NCI-H2029 treated with DMSO at 0.1 percent for 48 hours (cell line): ENCODE measurements around the gene OTOG.

Experiments used
- DNase-seq: peaks from one replicate; lab custom pipeline; 2025; lab: John Stamatoyannopoulos, UW

Gene OTOG

DNA sequence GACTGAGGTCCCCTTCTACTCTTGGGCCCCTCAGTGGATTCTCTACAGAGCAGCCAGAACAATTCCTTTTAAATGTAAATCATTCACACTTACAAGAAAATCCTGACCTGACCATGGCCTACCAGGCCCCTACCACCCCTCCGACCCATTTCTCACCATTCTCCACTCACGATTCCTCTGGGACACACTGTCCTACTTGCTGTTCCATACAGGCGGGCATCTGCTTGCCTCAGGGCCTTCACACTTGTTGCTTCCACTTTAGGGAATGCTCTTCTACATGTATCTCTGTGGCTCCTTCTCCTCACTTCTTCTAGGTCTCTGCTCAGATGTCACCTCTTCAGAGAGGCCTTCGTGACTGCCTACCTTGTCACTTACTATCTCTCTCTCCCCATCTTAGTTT lies 6.3 kb upstream of the OTOG start:
- DNase-seq, result no peak

DNA sequence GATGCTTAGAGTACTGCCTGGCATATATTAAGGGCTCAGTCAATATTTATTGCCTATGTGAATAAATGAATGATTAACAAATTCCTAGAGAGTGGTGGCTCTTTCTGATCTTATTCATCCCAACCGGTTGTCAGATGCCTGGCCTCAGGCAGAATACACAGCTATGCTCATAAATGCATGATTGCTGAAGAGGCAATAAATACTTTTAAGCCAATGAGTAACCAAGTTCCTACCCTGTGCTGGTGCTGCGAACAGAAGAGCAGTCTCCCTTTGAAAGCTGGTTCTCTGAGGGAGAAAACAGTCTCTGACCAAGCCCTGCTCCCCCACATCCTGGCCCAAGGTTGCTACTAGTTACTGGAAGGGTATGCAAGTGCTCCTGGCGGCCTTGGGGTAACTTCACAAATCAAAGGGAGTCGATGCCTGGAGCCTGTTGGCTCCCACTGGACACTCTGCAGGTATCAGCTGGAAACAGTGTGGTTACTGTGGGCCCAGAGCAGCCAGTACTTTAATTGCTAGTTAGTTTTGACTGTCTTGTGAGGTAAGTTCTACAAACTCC lies 5.7 kb upstream of the OTOG start:
- DNase-seq, result no peak

DNA sequence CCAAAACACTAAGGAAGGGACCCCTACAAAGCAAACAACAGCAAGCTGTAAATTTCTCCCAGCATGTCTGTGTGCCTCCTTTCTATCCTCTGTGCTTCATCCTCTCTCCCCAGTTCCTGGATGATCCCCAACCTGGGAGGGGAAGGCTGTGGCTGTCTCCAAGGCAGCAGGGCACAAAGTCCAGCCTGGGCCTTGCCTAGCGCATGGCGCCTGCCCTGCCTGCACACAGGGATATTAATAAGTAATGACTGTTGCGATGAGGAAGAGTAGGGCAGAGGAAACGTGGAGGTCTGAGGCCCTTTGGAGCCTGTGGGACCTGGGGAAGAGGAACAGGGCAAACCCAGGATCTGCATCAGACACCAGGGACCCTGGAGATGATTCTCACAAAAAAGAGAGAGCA lies 4.8 kb upstream of the OTOG start:
- DNase-seq, result no peak

DNA sequence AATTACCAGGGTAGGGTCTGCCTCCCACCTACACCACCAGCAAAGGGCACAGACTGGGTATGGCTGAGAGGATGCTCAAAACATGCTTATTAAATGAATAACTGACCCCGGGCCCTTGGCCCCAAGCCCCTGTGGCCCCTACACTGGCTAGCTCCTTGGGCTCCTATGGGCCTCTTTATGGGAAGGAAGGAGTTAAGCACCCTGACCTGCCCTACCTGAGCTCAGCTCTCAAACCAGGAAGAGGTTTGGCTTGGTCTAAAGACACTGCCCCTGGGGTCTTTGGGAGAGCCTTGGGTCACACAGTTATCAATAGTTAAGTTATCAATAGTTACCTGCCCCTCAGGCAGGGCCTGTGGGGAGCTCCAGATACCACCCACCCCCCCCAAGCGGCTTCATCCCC lies 4.0 kb upstream of the OTOG start:
- no peak for DNase-seq

DNA sequence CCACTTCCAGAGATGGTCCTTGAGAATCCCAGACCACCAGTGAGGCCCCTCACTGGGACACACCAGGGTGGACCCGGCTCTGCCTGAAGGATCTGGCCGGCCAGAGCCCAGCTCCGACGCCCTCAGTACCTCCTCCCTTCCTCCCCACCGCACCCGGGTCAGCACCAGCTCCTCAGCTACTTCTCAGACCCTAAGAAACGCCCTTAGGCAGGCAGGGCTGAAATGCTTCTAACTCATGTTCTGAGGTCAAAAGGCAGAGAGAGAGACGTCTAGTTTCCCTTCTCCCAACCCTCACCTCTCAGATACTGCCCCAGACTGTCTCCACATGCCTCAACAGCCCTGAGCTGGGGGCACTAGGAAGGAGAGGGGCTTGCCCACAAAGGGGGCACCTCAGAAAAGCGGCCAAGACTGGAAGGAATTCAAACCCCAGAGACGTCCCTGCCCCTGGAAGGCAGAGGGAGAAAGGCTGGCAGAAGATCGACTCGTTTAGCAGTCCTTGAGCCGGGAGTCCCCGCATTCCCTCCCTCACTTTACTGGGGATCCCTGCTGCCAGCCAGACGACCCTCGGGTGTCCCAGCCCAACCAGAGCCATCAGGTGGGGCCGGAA lies 3.4 kb upstream of the OTOG start:
- no peak for DNase-seq

DNA sequence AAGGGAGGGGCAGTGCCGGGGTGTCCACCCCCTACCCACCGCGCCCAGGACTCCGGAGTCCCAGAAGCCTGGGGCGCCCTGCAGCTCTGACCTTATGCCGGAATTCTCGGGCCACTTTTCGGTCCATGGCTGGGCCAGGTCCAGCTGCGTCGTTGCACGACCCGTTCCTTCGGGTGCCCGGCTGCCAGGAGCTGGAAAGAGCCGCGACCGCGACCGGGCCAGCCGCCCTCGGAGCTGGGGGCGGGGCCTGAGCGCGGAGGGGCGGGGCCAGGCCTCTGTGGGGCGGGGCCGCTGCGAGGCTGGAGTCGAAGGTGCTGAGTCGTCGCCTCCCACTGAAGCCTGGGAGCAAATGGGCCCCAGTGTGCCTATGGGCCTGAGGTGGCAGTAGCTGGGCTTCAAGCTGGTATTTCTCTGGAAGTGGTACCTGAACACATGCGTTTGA lies 2.9 kb upstream of the OTOG start, which contains the start of gene USH1C:
Gene USH1C, minus strand, starts transcription at position 236 of the 442 bp plus-strand sequence. Its CDS starts 109 bp downstream, at position 127.
- DNase-seq, result no peak

DNA sequence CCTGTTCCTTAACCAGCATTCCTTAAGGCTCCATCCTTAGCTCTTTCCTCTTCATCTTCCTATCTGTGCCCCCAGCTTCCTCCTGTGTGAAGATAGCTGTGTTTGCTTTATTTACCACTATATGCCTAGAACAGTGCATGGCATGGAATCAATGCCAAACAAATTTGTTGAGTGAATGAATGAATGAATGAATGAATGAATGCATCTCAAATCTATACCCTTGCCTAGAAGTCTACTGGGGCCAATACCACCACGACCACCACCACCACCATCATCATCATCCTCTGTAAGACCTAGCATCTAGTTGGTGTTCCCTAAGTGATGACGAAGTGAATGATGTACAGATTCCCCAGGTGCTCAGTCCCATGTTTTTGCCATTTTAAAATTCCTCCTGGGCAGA lies 819 bp upstream of the OTOG start:
- no peak for DNase-seq

DNA sequence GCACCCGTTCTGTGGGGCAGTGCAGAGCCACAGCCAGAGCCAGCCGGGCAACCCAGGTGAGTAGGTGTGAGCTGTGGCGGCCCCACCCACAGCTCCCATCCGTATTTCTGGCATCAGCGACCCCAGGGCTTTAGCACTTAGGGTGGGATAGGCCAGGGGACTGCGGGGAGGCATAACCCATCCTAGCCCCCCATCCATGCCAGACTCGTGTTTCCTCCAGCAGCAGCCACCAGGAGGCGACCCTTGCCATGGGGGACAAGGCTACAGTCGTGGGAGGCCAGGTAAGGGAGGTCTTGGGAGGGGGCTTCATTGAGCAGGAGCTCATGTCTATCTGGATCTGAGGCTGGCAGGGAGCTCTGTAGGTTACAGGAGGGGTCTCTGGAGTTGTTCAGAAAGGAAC lies 873 bp downstream of the OTOG start:
- no peak for DNase-seq

DNA sequence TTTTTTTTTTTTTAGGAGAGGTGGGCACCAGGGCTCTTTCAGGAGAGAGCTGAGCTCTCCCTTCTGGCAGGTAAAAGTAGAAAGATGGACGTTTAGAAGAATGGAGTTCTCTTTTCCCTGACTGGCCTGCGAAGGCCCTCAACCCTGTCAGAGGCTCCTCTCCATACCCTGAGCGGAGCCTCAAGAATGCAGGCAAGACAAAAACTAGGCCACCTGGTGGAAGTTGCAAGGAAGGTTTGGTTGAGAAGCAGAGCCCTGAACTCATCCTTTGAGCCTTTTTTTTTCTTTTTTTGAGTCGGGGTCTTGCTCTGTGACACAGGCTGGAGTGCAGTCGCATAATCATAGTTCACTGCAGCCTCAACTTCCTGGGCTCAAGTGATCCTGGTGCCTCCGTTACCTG lies 1.4 kb downstream of the OTOG start:
- no peak for DNase-seq

DNA sequence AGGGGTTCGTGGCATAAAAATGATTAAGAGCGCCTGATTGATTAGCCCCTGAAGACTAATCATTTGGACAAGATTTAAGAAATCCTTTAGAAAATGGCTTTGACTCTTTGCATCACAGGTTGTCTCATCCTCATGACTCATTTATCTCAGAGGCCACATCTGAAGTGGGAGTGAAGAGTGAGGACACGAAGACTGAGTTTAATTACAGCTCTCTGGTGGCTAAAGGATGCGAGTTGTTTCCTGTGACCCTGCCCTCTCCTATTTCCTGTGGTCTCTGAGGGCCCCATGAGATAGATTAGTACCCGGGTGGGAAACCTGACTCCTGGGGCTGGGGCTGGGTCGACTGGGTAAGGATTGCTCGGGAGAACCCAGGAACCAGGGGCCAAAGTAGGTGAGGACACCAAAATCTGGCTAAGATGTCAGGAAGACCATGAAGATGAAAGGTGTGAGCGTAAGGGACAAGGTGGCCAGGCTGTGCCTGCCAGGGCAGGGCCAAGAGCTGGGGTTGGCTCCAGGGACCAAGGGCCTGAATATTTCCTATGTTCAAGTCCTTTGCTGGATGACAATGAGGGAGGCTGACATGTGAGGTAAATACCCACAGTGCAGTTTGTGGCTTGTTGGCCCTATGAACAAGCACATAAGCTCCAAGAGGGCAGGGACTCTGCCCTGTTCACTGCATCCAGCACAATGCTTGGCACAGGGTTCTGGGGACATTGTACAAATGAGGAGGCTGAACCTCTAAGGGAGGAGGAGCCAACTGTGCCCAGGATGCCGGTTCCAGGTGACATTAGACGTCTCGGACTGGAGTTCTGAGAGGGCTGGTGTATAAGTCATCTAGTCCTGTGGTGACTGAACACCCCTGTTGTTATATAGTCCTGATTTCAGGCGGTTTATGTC lies 3.6 kb downstream of the OTOG start:
- DNase-seq, result no peak

DNA sequence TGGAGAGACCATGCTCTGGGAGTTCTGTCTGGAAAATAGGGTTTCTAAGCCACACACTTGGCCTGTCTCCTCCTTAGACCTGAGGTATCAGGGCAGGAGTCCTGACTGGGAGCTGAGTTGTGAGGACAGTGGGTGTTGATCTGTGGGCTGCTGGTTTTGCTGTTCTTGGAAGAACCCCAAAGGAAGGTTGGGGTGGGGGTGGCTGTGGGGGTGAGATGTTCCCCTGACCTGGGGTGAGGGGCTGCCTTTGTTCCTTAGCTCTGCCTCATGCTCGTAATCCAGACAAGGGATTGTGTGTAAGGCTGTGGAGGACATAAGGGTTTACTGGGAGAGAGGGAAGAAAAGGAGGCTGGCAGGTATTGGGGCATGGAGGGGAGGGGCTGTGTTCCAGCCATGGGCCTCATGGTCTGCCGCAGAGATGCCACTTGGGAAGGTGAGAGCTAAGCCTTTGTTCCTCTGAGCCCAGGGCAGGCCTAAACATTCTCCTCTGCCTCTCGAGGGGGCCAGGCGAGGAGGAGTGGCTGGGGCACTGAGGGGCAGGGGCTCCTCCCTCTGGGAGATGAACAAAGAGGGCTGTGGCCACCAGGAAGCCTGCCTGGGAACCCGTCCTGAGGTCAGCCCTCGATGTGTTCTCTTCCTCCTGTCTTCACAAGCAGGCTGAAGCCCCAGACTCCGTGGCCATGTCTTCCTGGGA lies 4.4 kb downstream of the OTOG start:
- no peak for DNase-seq

DNA sequence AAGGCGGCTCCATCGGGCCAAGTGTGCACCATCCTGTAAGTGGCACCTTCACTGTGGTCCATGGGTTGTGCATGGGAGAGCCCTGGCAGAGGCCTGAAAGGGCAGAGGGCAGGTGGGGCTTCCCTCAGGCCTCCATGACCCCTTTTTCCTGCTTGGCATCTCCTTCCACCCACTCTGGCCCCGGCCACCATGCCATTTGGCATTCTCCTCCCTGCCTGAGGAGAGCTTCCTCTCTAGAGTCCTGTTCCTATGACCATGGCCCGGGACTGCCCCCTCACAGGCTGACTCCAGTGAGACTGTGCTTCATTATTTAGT lies 4.9 kb downstream of the OTOG start:
- DNase-seq, result no peak

DNA sequence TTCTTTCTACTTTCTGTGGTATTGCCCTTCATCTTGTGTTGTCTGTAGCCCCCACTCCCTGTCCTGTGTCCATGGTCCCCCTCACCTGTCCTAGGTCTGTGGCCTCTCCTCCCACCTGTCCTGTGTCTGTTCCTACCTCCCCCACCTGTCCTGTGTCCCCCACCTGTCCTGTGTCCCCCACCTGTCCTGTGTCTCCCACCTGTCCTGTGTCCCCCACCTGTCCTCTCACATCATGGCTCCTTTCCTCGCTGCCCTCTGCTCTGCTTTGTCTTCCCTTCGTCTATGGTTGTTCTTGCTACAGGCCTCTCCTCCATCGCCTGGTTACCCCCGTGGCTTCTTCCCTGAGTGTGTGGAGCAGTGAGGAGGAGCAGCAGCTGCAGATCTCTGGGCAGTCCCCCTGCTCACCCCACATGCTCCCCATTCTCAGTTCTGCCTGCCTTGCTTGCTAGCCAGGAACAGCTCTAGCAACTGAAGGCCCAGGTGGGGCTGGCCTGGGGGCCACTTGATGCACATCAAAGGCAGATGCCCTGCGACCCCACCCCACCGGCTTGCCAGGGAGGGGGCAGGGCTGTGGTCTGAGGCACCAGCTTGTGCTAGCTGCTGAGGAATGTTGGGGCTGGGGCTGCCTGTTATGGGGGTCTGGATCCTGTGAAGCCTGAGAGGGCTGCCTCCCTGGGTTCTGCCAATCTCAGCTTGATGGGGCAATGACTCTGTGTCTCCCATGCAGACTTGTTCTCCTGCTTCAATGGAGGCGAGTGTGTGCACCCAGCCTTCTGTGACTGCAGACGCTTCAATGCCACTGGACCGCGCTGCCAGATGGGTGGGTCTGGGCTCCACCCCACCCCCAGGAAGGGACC lies 5.6 kb downstream of the OTOG start:
- no peak for DNase-seq

DNA sequence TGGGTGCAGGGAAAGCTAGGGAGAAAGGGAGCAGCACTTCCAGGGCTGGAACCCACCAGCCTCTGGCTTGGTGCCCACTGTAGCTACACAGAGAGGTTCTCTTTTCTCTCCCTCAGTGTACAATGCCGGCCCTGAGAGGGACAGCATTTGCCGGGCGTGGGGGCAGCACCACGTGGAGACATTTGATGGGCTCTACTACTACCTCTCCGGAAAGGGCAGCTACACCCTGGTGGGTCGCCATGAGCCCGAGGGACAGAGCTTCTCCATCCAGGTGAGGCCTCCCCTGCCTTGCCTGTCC lies 6.1 kb downstream of the OTOG start:
- no peak for DNase-seq

DNA sequence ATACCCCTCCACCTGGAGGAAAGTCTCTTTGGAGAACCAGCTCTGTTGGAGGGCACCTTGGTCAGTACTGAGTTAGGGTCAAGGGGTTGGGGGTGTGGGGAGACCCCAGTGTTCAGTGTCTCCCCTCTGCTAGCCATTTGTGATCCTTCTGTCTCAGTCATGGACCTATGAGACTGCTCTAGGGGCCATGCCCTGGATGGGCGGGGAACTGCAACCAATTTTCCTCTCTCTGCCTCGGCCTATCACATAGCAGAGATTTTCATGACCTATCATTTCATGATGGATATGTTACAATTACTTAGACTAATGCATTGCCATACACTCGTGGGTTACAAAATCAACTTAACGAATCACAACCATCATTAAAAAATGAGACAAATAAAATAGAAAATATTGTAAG lies 7.4 kb downstream of the OTOG start:
- no peak for DNase-seq

DNA sequence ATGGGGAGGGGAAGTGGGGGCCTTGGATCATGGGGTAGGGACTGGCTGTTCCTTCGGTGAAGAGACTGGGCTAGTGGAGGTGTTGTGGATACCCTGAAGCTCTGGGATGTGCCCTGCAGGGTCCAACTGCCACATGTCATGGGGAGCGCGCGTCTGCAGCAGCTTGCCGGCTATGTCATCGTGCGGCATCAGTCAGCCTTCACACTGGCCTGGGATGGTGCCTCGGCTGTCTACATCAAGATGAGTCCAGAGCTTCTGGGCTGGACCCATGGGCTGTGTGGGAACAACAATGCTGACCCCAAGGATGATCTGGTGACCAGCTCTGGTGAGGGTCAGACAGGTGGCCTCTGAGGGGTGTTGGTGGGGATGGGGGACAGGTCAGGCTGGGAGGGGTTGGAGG lies 9.9 kb downstream of the OTOG start:
- DNase-seq, result no peak

DNA sequence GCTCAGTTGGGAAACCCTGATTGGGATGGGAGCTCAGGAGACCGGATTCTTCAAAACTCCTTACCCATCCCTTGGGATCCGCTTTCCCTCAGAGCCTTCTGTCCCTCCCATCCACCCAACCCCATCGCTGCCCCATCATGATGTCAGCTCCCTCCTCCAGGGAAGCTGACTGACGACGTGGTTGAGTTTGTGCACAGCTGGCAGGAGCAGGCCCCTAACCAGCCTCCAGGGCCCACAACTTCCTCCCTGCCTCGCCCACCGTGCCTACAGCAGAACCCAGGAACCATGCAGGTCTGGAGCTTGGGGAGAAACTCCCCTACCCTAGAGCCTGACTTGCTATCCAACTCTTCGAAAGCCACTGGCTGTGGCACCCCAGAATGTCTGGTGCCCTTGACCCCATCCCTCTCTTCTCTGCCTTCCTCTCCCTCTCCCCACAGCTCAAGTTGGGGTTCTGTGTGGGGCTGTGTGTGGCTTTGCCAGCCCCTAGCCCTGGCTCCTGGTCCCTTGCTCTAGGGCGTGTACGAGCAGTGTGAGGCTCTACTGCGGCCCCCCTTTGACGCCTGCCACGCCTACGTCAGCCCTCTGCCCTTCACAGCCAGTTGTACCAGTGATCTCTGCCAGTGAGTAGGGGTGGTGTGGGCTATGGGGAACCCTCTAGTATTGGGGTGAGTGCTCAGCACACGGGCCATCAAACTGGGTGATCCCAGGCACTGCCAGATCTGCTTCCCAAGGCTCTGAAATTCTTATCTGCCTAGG lies 11.1 kb downstream of the OTOG start:
- DNase-seq, result no peak

DNA sequence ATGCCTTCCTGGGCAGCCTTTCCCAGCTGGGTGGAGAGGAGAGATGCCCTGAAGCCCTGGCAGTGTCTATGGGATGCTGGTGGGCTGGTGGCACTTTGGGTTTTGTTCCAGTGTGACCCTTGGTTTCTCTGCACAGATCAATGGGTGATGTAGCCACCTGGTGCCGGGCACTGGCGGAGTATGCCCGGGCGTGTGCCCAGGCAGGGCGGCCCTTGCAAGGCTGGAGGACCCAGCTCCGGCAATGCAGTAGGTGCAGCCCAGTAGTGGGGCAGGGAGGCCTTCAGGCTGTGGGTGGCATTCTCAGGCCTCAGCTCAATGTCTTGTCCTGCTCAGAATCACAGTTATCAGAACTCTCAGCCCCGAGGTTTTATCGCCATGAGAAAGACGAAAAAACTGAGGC lies 11.9 kb downstream of the OTOG start:
- DNase-seq, result no peak

DNA sequence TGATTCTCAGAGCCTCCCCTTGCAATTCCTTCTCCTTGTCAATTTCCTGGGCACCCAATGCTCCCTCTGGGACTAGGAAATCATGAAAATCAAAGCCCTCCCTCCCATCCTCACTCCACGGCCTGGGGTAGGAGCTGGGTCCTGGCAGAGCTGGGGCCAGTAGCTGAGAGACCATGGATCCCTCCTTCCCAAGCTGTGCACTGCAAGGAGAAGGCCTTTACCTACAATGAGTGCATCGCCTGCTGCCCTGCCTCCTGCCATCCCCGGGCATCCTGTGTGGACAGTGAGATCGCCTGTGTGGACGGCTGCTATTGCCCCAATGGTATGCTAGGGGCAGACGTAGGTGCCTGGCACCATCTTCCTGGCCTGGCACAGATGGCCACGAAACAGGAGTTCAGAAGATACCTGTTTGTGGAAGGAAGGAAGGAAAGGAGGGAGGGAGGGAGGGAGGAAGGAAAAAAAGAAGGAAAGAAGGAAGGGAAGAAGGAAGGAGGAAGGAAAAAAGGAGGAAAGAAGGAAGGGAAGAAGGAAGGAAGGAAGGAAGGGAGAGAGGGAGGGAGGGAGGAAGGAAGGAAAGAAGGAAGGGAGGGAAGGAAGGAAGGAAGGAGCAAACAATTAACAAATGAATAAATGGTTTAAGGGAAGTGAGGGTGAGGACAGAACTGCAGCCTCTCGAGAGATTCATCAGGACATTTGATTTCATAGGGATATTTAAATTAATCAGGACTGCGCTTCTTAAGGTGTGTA lies 12.5 kb downstream of the OTOG start:
- DNase-seq, result no peak

DNA sequence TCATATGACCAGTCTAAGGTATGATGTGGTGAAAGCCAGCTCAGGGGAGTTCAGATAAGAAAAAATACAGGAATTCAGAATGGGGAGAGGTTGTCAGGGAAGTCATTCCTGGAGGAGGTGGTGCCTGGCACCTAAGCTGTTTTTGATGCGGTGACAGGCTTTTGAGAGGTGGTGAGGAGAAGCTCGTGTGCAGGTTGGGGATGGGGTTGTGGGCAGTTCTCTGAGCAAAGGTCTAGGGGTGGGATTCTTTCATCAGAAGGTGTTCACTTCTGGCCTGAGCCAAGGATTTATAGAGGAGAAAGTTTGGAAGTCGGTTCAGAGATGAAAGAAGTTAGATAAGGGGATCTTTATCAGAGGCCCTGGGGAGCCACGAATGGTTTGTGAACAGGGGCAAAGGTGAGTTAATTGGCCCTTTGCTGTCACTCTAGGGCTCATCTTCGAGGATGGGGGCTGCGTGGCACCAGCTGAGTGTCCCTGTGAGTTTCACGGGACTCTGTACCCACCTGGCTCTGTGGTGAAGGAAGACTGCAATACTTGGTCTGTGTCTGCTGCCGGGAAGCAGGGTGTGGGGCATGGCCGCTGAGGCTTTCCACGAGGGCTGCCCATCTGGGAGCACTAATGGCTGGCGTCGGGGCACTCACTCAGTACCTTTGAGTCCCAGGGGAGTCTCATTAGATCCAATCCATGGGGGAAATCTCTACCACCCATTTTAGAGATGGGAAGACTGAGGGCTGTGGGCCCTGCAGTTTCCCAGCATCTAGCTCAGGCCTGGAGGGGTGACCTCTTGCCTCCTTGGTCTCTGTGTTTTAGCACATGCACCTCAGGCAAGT lies 13.4 kb downstream of the OTOG start:
- DNase-seq, result no peak
